ENCODE data around the gene MYRF.

GRCh38 chr11:61735391-61735790 is 17.0 kb upstream of the MYRF start:
- TF ChIP-seq CEBPB (IDR thresholded peaks at IDR 0.05; ENCODE audit: borderline replicate concordance, low read depth, low read length) (no peak), BCLAF1 (IDR thresholded peaks at IDR 0.05) (no peak), KMT2A (CRISPR knock-in tag; IDR thresholded peaks at IDR 0.05) (no peak), CTCF (CRISPR knock-in tag; IDR thresholded peaks at IDR 0.05) (no peak), SKIL (CRISPR knock-in tag; IDR thresholded peaks at IDR 0.05; ENCODE audit: borderline replicate concordance) (no peak), NCOA1 (CRISPR knock-in tag; IDR thresholded peaks at IDR 0.05) (no peak), ATF2 (CRISPR knock-in tag; IDR thresholded peaks at IDR 0.05) (no peak), ZNF350 (CRISPR knock-in tag; IDR thresholded peaks at IDR 0.05; ENCODE audit: borderline replicate concordance, low read depth) (no peak), HMG20B (CRISPR knock-in tag; conservative IDR thresholded peaks at IDR 0.05) (no peak), SMARCC2 (IDR thresholded peaks at IDR 0.05) (no peak), POLR2AphosphoS5 (IDR thresholded peaks at IDR 0.05; ENCODE audit: low read depth, low read length) (no peak)

Measured in HepG2 (cell line).